GM18858 (cell line): Measurements from ENCODE around the gene ADAMTS9.
A peak's percentile ranks its signal among the peaks of the same experiment; 100 is the strongest.
"Not testable (repeated sequence)": the region's sequence is repeated elsewhere in the genome, so short reads cannot be mapped to it uniquely, and the experiment has no call there.

Source experiments
- ATAC-seq: cut with Tn5 transposase; IDR thresholded peaks from one replicate; pipeline ENCODE4 v1.9.1; 2021; ENCODE audit not compliant: unreplicated experiment

ADAMTS9 gene

GRCh38 chr3:64548200-64548889 is 139.5 kb downstream of the ADAMTS9 start:
- ATAC-seq, result no peak

GRCh38 chr3:64546856-64547255 is 140.9 kb downstream of the ADAMTS9 start:
- ATAC-seq, result no peak

GRCh38 chr3:64545239-64545638 is 142.6 kb downstream of the ADAMTS9 start:
- ATAC-seq, result not testable (repeated sequence)

GRCh38 chr3:64541803-64542202 is 146.0 kb downstream of the ADAMTS9 start:
- ATAC-seq, result no peak

- ATAC-seq, result no peak
Measured at GRCh38 chr3:64539451-64540196, 148.2 kb downstream of the ADAMTS9 start.

- ATAC-seq, result no peak
Measured at GRCh38 chr3:64536166-64536565, 151.6 kb downstream of the ADAMTS9 start.

- peak; percentile 91 for ATAC-seq
Measured at GRCh38 chr3:64533617-64534317, 154.0 kb downstream of the ADAMTS9 start.

- no peak for ATAC-seq
Measured at GRCh38 chr3:64530434-64531049, 157.3 kb downstream of the ADAMTS9 start.

GRCh38 chr3:64523324-64523723 is 164.5 kb downstream of the ADAMTS9 start:
- ATAC-seq, result no peak

- ATAC-seq, result no peak
Measured at GRCh38 chr3:64520334-64520733, 167.5 kb downstream of the ADAMTS9 start.

GRCh38 chr3:64518950-64519349 is 168.8 kb downstream of the ADAMTS9 start:
- ATAC-seq, result no peak

GRCh38 chr3:64518496-64518895 is 169.3 kb downstream of the ADAMTS9 start:
- ATAC-seq, result no peak

- ATAC-seq, result no peak
Measured at GRCh38 chr3:64514889-64515288, 172.9 kb downstream of the ADAMTS9 start.

GRCh38 chr3:64509206-64509605 is 178.6 kb downstream of the ADAMTS9 start:
- no peak for ATAC-seq

GRCh38 chr3:64508140-64508539 is 179.7 kb downstream of the ADAMTS9 start:
- ATAC-seq, result no peak

- no peak for ATAC-seq
Measured at GRCh38 chr3:64506255-64506654, 181.5 kb downstream of the ADAMTS9 start.

GRCh38 chr3:64505419-64505818 is 182.4 kb downstream of the ADAMTS9 start:
- ATAC-seq, result no peak

GRCh38 chr3:64502284-64502683 is 185.5 kb downstream of the ADAMTS9 start:
- no peak for ATAC-seq

GRCh38 chr3:64501298-64501906 is 186.4 kb downstream of the ADAMTS9 start:
- ATAC-seq, result no peak

GRCh38 chr3:64496786-64497490 is 190.9 kb downstream of the ADAMTS9 start:
- ATAC-seq, result no peak
